ENCODE data around the gene RHBDD3.

The RHBDD3 gene

DNA sequence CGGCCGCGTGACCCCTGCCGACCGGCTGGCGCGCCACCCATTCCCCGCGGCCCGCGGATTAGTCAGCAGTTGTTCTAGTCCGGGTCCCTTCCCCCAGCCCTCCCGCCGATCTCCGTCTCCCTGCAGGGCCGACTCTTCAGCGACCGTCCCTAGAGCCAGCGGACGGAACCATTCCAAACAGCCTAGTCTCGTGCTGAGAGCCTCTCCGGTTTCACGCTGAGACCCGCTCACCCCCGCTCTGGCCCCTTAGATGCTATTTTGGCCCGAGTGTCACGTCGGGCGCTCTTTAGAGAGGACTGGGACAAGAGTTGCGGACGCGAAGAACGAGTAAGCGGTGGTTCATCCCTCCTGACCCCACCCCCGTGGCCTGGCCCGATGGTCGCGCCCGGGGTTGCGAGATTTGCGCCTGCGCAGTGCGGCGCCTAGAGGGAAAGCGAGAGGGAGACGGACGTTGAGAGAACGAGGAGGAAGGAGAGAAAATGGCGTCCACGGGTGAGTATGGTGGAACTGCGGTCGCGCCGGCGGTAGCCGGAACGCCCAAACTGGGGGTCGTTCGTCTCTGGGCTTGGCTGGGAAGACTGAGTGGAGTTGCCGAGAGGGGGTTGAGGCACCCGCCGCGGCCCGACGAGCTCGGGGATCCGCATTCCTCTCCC lies at the start of gene RHBDD3, which contains the start of gene EWSR1:
Gene RHBDD3, minus strand, starts transcription at position 124 of the 653 bp plus-strand sequence. CDS start 2,355 bp downstream, outside the sequence.
Gene EWSR1, plus strand, starts transcription at position 411 of the 653 bp plus-strand sequence. Its CDS starts 69 bp downstream, at position 480.
- peak within 1 kb of the TSS; percentile 96 for H3K4me2 ChIP-seq (ENCODE audit: low read length)
- peaks cover 42% of the 10 kb centered on the region for H4K20me1 ChIP-seq (ENCODE audit: insufficient read depth, low read length)
- no peaks in the 10 kb centered on the region for H3K9me3 ChIP-seq (ENCODE audit: insufficient read depth, low read length)
- peaks cover 64% of the 10 kb centered on the region for H3K36me3 ChIP-seq (replicated peaks; ENCODE audit: low read depth, low read length)
- H3K27ac ChIP-seq (ENCODE audit: low read length) = peak within 1 kb of the TSS; percentile 87
- H3K79me2 ChIP-seq (ENCODE audit: low read length) = peaks cover 78% of the 10 kb centered on the region
- H3K4me3 ChIP-seq (ENCODE audit: low read length) = peak within 1 kb of the TSS; percentile 81
- H3K4me1 ChIP-seq (ENCODE audit: low read length) = peaks cover 31% of the 10 kb centered on the region
- peak within 1 kb of the TSS; percentile 99 for H3K9ac ChIP-seq (ENCODE audit: low read length)
- no peaks in the 10 kb centered on the region for H3K27me3 ChIP-seq (ENCODE audit: low read depth, low read length)
- TF ChIP-seq, protein P1, sequence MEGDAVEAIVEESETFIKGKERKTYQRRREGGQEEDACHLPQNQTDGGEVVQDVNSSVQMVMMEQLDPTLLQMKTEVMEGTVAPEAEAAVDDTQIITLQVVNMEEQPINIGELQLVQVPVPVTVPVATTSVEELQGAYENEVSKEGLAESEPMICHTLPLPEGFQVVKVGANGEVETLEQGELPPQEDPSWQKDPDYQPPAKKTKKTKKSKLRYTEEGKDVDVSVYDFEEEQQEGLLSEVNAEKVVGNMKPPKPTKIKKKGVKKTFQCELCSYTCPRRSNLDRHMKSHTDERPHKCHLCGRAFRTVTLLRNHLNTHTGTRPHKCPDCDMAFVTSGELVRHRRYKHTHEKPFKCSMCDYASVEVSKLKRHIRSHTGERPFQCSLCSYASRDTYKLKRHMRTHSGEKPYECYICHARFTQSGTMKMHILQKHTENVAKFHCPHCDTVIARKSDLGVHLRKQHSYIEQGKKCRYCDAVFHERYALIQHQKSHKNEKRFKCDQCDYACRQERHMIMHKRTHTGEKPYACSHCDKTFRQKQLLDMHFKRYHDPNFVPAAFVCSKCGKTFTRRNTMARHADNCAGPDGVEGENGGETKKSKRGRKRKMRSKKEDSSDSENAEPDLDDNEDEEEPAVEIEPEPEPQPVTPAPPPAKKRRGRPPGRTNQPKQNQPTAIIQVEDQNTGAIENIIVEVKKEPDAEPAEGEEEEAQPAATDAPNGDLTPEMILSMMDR (IDR thresholded peaks at IDR 0.05; ENCODE audit: low read depth, low read length) = no peak
- TF ChIP-seq EZH2phosphoT487 (IDR thresholded peaks at IDR 0.05; ENCODE audit: low read depth) = no peak
- H2AFZ ChIP-seq (ENCODE audit: low read depth, low read length) = peak within 1 kb of the TSS; percentile 98

- Histone ChIP-seq H3K79me2 (ENCODE audit: low read length) (no peaks in the 10 kb centered on the region), H3K4me2 (ENCODE audit: low read length) (no peak overlapping the region), H3K4me3 (ENCODE audit: low read length) (no peak overlapping the region), H3K27me3 (ENCODE audit: low read depth, low read length) (no peaks in the 10 kb centered on the region), H3K4me1 (ENCODE audit: low read length) (no peaks in the 10 kb centered on the region), H3K9ac (ENCODE audit: low read length) (no peak overlapping the region), H3K9me3 (ENCODE audit: insufficient read depth, low read length) (no peaks in the 10 kb centered on the region), H3K36me3 (replicated peaks; ENCODE audit: low read depth, low read length) (no peaks in the 10 kb centered on the region), H2AFZ (ENCODE audit: low read depth, low read length) (no peak overlapping the region), H4K20me1 (ENCODE audit: insufficient read depth, low read length) (no peaks in the 10 kb centered on the region), H3K27ac (ENCODE audit: low read length) (no peak overlapping the region)
- TF ChIP-seq EZH2phosphoT487 (IDR thresholded peaks at IDR 0.05; ENCODE audit: low read depth) = no peak
- TF ChIP-seq, protein P1 (IDR thresholded peaks at IDR 0.05; ENCODE audit: low read depth, low read length) = no peak
Observed at GRCh38 chr22:29316141-29316828, 48.5 kb upstream of the RHBDD3 start.

DNA sequence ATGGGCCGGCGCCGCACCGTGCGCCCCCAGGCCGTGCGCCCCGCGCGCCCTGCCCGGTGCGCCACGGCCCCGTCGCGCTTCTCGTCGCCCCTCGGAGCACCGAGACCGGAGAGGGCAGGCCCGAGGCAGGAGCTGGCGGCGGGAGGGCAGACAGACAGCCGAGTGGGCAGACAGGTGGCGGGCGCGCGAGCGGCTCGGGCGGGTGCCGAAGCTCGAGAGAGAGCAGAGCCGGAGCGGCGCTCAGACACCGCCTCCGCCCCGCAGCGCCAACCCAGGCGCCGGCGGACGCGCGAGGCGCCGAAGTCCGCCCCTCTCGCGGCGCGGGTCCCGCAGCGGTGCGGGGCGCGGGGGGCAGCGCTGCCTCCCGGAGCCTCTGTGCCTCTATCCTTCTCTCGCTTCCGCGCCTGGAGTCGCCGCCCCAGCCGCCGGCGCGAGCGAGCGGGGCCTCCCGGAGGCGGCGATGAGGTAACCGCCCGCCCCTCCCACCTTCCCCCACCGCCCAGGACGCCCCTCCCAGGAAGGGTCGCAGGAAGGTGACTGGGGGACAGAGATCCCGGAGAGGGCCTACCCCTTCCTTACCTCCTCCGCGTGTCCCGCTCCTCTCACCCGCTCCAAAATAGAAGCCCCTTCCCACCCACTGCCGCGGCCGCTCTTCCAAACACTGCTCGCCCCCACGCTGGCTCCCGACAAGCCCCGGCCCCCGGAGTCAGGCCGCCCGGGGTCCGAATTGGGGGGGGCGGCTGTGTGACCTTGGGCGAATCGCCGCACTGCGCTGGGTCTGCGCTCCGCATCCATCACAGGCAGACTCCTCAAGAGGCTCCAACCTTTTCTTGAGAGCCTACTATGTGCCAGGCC lies 47.7 kb upstream of the RHBDD3 start, which contains the start of gene RASL10A:
Gene RASL10A, minus strand, starts transcription at position 412 of the 855 bp plus-strand sequence. CDS start 451 bp downstream, outside the sequence.
- Histone ChIP-seq H3K36me3 (replicated peaks; ENCODE audit: low read depth, low read length) (no peaks in the 10 kb centered on the region), H3K79me2 (ENCODE audit: low read length) (no peaks in the 10 kb centered on the region), H3K9ac (ENCODE audit: low read length) (no peak within 1 kb of the TSS), H3K4me2 (ENCODE audit: low read length) (no peak within 1 kb of the TSS), H3K27me3 (ENCODE audit: low read depth, low read length) (no peaks in the 10 kb centered on the region), H3K9me3 (ENCODE audit: insufficient read depth, low read length) (no peaks in the 10 kb centered on the region), H3K4me3 (ENCODE audit: low read length) (no peak within 1 kb of the TSS), H4K20me1 (ENCODE audit: insufficient read depth, low read length) (no peaks in the 10 kb centered on the region), H3K27ac (ENCODE audit: low read length) (no peak within 1 kb of the TSS), H2AFZ (ENCODE audit: low read depth, low read length) (no peak within 1 kb of the TSS), H3K4me1 (ENCODE audit: low read length) (no peaks in the 10 kb centered on the region)
- no peak for TF ChIP-seq EZH2phosphoT487 (IDR thresholded peaks at IDR 0.05; ENCODE audit: low read depth)
- TF ChIP-seq, protein P1 (IDR thresholded peaks at IDR 0.05; ENCODE audit: low read depth, low read length) = no peak
